SK-N-MC (cell line): ENCODE data around the gene ASPG.

Experiments used
- EZH2 ChIP-seq: fragments of 200-600 bp; sonication (generic); IDR thresholded peaks from one replicate; pipeline ENCODE4 v1.6.1; 2017; ENCODE audit warnings: antibody characterized with exemption
- POLR2AphosphoS5 ChIP-seq: IDR thresholded peaks from 2 replicates; pipeline ENCODE4 v1.6.1; 2012; ENCODE audit warnings: mild to moderate bottlenecking, low read depth, low read length, borderline replicate concordance

- TF ChIP-seq POLR2AphosphoS5 (no peak), EZH2 (no peak)
Measured at GRCh38 chr14:104081261-104081835, 4.2 kb upstream of the ASPG start.
